Neural cell (in vitro differentiated cells): ENCODE data around the gene OR1F1. TPM values are rescaled to one million over a fixed set of nuclear protein-coding genes. Genes with fewer than 3 reads are reported as not detected.

Experiments used
- H2AFZ ChIP-seq: fragments of 200-600, 300-800 bp; sonication (generic), shearing (Covaris generic); 2 replicates; pipeline ENCODE4 v1.6.0; 2014; ENCODE audit warnings: low read depth, mild to moderate bottlenecking, antibody characterized with exemption, low read length, moderate library complexity
- H3F3A ChIP-seq: fragments of 200-600 bp; shearing (Covaris generic); 2 replicates; pipeline ENCODE4 v1.6.1; 2016; ENCODE audit warnings: mild to moderate bottlenecking, moderate library complexity, mixed read lengths, antibody characterized with exemption, low read length; ENCODE audit not compliant: insufficient read depth, poor library complexity, severe bottlenecking
- H3K27ac ChIP-seq: fragments of 200-600, 300-800 bp; sonication (generic), shearing (Covaris generic); 2 replicates; pipeline ENCODE4 v1.5.1; 2014; ENCODE audit warnings: mild to moderate bottlenecking, low read length, moderate library complexity
- H3K27me3 ChIP-seq: fragments of 300-800, 200-600 bp; sonication (generic), shearing (Covaris generic); 2 replicates; pipeline ENCODE4 v1.6.0; 2014; ENCODE audit warnings: mild to moderate bottlenecking, low read depth, low read length, moderate library complexity; ENCODE audit not compliant: insufficient read depth
- H3K36me3 ChIP-seq: fragments of 300-800, 200-600 bp; sonication (generic), shearing (Covaris generic); 2 replicates; pipeline ENCODE4 v1.5.1; 2014; ENCODE audit warnings: mild to moderate bottlenecking, antibody characterized with exemption, low read length, moderate library complexity; ENCODE audit not compliant: insufficient read depth
- H3K4me2 ChIP-seq: fragments of 300-800, 200-600 bp; sonication (generic), shearing (Covaris generic); 2 replicates; pipeline ENCODE4 v1.6.0; 2014; ENCODE audit warnings: mild to moderate bottlenecking, low read length
- H3K4me3 ChIP-seq: fragments of 300-800, 200-600 bp; sonication (generic), shearing (Covaris generic); 2 replicates; pipeline ENCODE4 v1.5.1; 2014; ENCODE audit warnings: mild to moderate bottlenecking, low read length, moderate library complexity
- H3K79me2 ChIP-seq: fragments of 200-600 bp; shearing (Covaris generic); replicated peaks from 2 replicates; pipeline ENCODE4 v1.6.0; 2014; ENCODE audit warnings: mild to moderate bottlenecking, low read length, moderate library complexity; ENCODE audit not compliant: insufficient read depth
- H3K9ac ChIP-seq: fragments of 300-800, 200-600 bp; sonication (generic), shearing (Covaris generic); 2 replicates; pipeline ENCODE4 v1.6.1; 2016; ENCODE audit warnings: mild to moderate bottlenecking, low read length, mixed read lengths
- H3K9me2 ChIP-seq: fragments of 200-600 bp; shearing (Covaris generic); 2 replicates; pipeline ENCODE4 v1.6.1; 2016; ENCODE audit warnings: mild to moderate bottlenecking, low read length, mixed read lengths; ENCODE audit not compliant: insufficient read depth
- H3K9me3 ChIP-seq: fragments of 200-600, 300-800 bp; sonication (generic), shearing (Covaris generic); 2 replicates; pipeline ENCODE4 v1.6.1; 2016; ENCODE audit warnings: mild to moderate bottlenecking, mixed run types, low read length, moderate library complexity, mixed read lengths
- H4K20me1 ChIP-seq: fragments of 200-600 bp; shearing (Covaris generic); 2 replicates; pipeline ENCODE4 v1.6.1; 2016; ENCODE audit warnings: mild to moderate bottlenecking, mixed run types; ENCODE audit not compliant: insufficient read depth
- CTCF ChIP-seq: fragments of 450-650 bp; IDR thresholded peaks from 2 replicates; pipeline ENCODE4 v1.5.1; 2014; ENCODE audit warnings: antibody characterized with exemption, mild to moderate bottlenecking, moderate library complexity; ENCODE audit not compliant: poor library complexity, severe bottlenecking
- EP300 ChIP-seq: fragments of 450-650 bp; conservative IDR thresholded peaks from 2 replicates; pipeline ENCODE4 v1.6.1; 2014; ENCODE audit warnings: antibody characterized with exemption, mild to moderate bottlenecking, moderate library complexity; ENCODE audit not compliant: poor library complexity, severe bottlenecking
- EZH2 ChIP-seq: fragments of 200-600, 300-800 bp; shearing (Covaris generic), sonication (generic); IDR thresholded peaks from 2 replicates; pipeline ENCODE4 v1.6.1; 2014; ENCODE audit warnings: antibody characterized with exemption, low read length, borderline replicate concordance, mild to moderate bottlenecking; ENCODE audit not compliant: insufficient read depth, poor library complexity, severe bottlenecking
- MXI1 ChIP-seq: fragments of 450-650 bp; conservative IDR thresholded peaks from 2 replicates; pipeline ENCODE4 v1.6.1; 2014; ENCODE audit warnings: antibody characterized with exemption, mild to moderate bottlenecking; ENCODE audit not compliant: poor library complexity, severe bottlenecking
- POLR2AphosphoS5 ChIP-seq: IDR thresholded peaks from 2 replicates; pipeline ENCODE4 v1.6.1; 2012
- RAD21 ChIP-seq: fragments of 450-650 bp; conservative IDR thresholded peaks from 2 replicates; pipeline ENCODE4 v1.6.1; 2014; ENCODE audit warnings: antibody characterized with exemption, mild to moderate bottlenecking, moderate library complexity
- REST ChIP-seq: IDR thresholded peaks from 2 replicates; pipeline ENCODE4 v1.6.1; 2012; ENCODE audit warnings: borderline replicate concordance
- SMC3 ChIP-seq: fragments of 450-650 bp; conservative IDR thresholded peaks from 2 replicates; pipeline ENCODE4 v1.6.1; 2014; ENCODE audit warnings: antibody characterized with exemption, mild to moderate bottlenecking, moderate library complexity; ENCODE audit not compliant: poor library complexity
- TAF1 ChIP-seq: IDR thresholded peaks from 2 replicates; pipeline ENCODE4 v1.6.1; 2012; ENCODE audit warnings: low read depth
- polyA plus RNA-seq: library from polyadenylated mRNA; depleted of rRNA; stranded (reverse); fragments of >200 nt; gene quantifications from 2 replicates; pipeline ENCODE4 v1.2.3, GENCODE V29; 2014

OR1F1 gene
- polyA plus RNA-seq, 1 donor from 2014 or later: 2.5 TPM

GRCh38 chr16:3142327-3142726, 45.7 kb upstream of the OR1F1 start:
- Histone ChIP-seq H3K9me2 (no peaks in the 10 kb centered on the region), H3F3A (no peaks in the 10 kb centered on the region), H3K9ac (no peak overlapping the region), H4K20me1 (no peaks in the 10 kb centered on the region), H3K9me3 (no peaks in the 10 kb centered on the region), H3K27me3 (no peaks in the 10 kb centered on the region), H3K27ac (no peak overlapping the region), H3K79me2 (no peaks in the 10 kb centered on the region), H3K36me3 (no peaks in the 10 kb centered on the region), H3K4me2 (no peak overlapping the region), H2AFZ (no peak overlapping the region), H3K4me3 (no peak overlapping the region)
- TF ChIP-seq REST (no peak), EZH2 (no peak), TAF1 (no peak), MXI1 (no peak), EP300 (no peak)

GRCh38 chr16:3142770-3143169, 45.2 kb upstream of the OR1F1 start:
- Histone ChIP-seq H4K20me1 (no peaks in the 10 kb centered on the region), H3K36me3 (no peaks in the 10 kb centered on the region), H3K27ac (no peak overlapping the region), H3K9ac (no peak overlapping the region), H3K9me2 (no peaks in the 10 kb centered on the region), H2AFZ (no peak overlapping the region), H3K9me3 (no peaks in the 10 kb centered on the region), H3F3A (no peaks in the 10 kb centered on the region), H3K4me2 (no peak overlapping the region), H3K79me2 (no peaks in the 10 kb centered on the region), H3K4me3 (no peak overlapping the region), H3K27me3 (no peaks in the 10 kb centered on the region)
- TF ChIP-seq CTCF: no peak
- TF ChIP-seq RAD21: no peak
- no peak for TF ChIP-seq SMC3
- TF ChIP-seq REST: no peak
- TF ChIP-seq EP300: no peak
- TF ChIP-seq TAF1: no peak
- no peak for TF ChIP-seq MXI1
- no peak for TF ChIP-seq POLR2AphosphoS5
- TF ChIP-seq EZH2: no peak
